Neural cell (in vitro differentiated cells): ENCODE measurements around the gene ARMH3.

Experiments used
- CTCF ChIP-seq: fragments of 450-650 bp; IDR thresholded peaks from 2 replicates; pipeline ENCODE4 v1.5.1; 2014; ENCODE audit warnings: antibody characterized with exemption, mild to moderate bottlenecking, moderate library complexity; ENCODE audit not compliant: poor library complexity, severe bottlenecking
- EP300 ChIP-seq: fragments of 450-650 bp; conservative IDR thresholded peaks from 2 replicates; pipeline ENCODE4 v1.6.1; 2014; ENCODE audit warnings: antibody characterized with exemption, mild to moderate bottlenecking, moderate library complexity; ENCODE audit not compliant: poor library complexity, severe bottlenecking
- EZH2 ChIP-seq: fragments of 200-600, 300-800 bp; shearing (Covaris generic), sonication (generic); IDR thresholded peaks from 2 replicates; pipeline ENCODE4 v1.6.1; 2014; ENCODE audit warnings: antibody characterized with exemption, low read length, borderline replicate concordance, mild to moderate bottlenecking; ENCODE audit not compliant: insufficient read depth, poor library complexity, severe bottlenecking
- POLR2AphosphoS5 ChIP-seq: IDR thresholded peaks from 2 replicates; pipeline ENCODE4 v1.6.1; 2012
- TAF1 ChIP-seq: IDR thresholded peaks from 2 replicates; pipeline ENCODE4 v1.6.1; 2012; ENCODE audit warnings: low read depth

GRCh38 chr10:101925027-101925426 lies 130.9 kb downstream of the ARMH3 start:
- TF ChIP-seq CTCF: no peak
- TF ChIP-seq TAF1: no peak
- no peak for TF ChIP-seq EZH2
- TF ChIP-seq POLR2AphosphoS5: no peak
- TF ChIP-seq EP300: no peak
